Measurements from ENCODE around the gene CCDC71L.

DNA sequence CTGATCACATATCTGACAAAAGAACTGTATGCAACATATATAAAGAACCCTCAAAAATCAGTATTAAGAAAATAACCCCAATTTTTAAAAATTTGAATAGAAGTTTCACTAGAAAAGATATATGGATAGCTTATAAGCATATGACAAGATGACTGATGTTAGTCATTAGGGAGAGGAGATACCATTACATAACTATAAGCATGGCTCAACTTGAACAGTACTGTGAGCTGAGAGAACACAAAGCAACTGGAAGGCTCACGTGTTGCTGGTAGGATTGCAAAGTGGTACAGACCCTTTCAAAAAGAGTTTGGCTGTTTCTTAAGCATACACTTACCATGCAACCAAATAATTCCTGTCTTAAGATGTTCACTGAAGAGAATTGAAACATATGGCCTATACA, 14.7 kb downstream of the CCDC71L start:
- TF ChIP-seq, protein P1, sequence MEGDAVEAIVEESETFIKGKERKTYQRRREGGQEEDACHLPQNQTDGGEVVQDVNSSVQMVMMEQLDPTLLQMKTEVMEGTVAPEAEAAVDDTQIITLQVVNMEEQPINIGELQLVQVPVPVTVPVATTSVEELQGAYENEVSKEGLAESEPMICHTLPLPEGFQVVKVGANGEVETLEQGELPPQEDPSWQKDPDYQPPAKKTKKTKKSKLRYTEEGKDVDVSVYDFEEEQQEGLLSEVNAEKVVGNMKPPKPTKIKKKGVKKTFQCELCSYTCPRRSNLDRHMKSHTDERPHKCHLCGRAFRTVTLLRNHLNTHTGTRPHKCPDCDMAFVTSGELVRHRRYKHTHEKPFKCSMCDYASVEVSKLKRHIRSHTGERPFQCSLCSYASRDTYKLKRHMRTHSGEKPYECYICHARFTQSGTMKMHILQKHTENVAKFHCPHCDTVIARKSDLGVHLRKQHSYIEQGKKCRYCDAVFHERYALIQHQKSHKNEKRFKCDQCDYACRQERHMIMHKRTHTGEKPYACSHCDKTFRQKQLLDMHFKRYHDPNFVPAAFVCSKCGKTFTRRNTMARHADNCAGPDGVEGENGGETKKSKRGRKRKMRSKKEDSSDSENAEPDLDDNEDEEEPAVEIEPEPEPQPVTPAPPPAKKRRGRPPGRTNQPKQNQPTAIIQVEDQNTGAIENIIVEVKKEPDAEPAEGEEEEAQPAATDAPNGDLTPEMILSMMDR (IDR thresholded peaks at IDR 0.05): no peak
- TF ChIP-seq POLR2A (IDR thresholded peaks at IDR 0.05) (no peak), EP300 (IDR thresholded peaks at IDR 0.05) (no peak)

Measured in tibial nerve (tissue), 4 donors.